RPMI8226 (cell line): ENCODE measurements around the gene FBP1.

ENCODE experiments used
- DNase-seq: peaks from one replicate; pipeline ENCODE4 v3.0.0-alpha.2; 2015

Gene FBP1

DNA sequence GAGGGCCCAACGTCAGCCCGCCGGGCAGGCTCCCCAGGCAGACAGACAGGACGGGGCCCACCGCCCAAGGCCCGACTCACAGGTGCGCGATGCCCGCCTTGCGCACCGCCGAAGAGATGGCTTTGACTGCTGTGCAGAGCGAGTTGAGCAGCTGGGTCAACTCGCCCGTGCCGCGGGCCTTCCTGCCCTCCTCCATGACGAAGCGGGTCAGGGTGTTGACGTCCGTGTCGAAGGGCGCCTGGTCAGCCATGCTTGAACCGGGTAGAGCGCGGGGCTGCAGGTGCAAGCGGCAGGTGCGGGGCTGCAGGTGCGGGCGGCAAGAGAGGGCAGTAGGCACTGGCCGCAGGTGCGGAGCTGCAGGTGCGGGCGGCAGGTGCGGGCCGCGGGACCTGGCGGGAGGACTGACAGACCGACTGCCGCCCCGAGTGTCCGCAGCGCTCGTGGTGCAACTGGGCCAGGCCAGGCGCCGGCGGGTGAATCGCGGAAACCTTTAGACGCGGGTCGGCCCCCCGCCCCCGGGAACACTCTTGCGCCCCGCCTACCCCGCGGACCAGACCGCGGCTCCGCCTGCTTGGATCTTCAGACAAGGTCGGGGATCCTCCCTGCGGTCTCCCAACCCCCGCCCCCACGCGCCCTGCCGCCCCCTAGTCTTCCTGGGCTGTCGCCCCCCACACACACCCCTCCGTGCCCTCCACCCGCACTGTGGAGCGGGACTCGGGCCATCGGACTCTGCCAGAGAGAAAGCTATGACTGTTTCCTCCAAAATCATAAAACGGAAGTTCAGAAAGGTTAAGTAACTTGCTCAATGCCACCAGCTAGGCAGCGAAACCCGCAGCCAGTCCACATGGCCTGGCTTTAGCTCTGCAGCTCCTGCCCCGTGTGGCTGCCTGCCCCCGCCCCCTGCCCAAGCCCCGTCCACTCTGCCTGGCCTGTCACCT is at the start of gene FBP1:
TSS of gene FBP1 (minus strand) at position 458 of the 938 bp plus-strand sequence. CDS start at position 250, 208 bp downstream.
- peak; percentile 73 for DNase-seq

DNA sequence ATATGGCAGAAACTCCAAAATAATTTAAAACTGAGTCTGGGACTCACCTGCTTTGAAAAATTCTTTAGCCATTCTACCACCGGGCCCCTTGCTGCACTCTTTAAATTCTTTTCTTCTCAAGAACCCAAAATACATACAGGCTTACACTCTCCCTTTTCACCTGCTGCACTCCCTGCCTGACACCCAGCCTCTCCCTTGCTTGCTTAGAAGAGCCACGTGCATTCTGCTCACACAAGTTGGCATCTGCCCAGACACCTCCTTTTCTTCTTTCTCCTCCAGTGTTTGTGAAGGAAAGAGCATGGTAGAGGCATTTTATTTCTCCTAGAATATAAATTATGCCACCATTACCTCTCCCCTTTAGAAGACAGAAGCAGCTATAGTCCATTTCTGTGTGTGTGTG is 48.1 kb upstream of the FBP1 start:
- DNase-seq = peak; percentile 32

DNA sequence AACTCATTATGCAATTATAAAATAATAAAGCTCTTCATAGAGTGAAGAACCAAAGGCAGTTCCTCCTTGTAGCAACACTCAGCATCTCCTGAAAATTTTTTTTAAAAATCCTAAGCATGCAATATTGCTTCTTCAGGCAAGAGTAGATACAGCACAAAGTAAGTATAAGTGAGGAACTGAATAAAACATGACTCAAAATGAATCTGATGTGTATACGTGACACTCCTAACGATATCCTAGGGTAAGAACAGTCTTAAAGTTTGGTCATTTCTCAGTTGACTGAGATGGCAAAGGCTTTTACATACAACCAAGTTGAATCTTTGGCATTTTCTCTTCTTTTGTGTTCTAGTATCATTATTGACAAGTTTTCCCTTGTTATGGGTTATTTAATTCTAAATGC is 46.0 kb upstream of the FBP1 start:
- DNase-seq = no peak

DNA sequence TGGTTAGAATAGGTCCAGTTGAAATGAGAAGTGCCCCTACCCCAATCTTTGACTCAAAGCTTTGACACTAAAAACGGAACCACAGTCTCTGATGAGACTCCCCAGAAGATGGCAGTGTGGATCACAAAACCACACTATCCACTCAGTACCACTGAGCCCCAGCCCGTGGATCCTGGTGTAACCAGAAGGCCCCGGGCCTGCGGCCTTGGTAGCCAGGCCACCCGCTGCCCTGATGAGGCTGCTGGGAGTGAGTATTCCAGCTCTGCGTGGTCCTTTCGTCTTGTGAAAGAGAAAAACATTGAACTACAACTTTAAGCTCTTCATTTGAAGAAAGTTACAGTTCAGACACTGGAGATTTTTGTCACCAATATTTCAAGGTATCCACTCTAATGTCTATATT is 42.2 kb upstream of the FBP1 start:
- peak; percentile 60 for DNase-seq

DNA sequence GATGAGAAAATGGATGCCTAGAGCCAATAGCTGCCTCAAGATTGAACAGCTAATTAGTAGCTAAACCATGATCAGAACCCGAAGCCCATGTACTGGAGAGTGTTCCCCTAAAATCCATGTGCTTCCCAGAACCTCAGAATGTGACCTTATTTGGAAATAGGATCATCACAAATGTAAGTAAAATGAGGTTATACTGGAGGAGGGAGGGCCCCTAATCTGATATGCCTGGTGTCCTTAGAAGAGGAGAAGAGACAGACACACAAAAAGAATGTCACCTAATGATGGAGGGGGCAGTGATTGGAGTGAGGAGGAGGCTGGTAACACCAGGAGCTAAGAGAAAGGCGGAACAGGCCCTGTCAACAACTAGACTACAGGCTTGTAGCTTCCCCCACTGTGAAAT is 41.3 kb upstream of the FBP1 start:
- no peak for DNase-seq

DNA sequence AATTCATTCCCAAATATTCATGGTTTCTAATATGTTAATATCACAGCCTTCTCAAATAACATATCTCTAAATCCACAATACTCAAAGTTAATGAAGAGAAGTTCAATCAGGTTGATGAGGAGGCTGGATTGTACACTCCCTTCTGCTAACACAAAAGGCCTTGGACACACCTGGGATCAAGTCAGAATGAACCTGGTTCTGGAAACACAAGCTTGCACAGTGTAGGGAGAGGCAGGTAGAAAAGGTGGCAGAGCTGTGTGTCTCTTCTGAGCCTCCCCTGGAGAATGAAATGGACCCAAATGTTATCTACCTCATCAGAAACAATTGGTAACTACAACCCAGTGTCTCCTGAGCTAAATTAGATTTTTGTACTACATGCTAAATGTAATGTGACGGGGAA is 40.7 kb upstream of the FBP1 start:
- no peak for DNase-seq

DNA sequence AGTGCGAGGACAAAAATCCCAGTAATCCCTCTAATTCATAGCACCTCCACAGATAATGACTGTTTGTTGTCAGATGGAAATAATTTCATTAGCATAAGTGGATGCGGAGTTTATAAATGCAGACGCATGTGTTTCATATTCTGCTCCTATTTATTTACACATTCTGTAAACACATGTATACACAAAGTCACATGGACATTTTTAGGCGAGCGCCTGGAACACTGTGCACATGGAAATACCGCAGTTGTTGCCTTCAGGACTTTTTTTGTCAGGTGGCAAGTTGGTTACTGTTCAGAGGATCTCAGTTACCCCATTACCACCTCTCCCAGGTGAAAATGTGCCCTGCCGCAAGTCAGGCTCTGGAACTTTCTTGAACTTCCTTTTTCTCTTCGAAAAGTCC is 40.3 kb upstream of the FBP1 start:
- DNase-seq = no peak

DNA sequence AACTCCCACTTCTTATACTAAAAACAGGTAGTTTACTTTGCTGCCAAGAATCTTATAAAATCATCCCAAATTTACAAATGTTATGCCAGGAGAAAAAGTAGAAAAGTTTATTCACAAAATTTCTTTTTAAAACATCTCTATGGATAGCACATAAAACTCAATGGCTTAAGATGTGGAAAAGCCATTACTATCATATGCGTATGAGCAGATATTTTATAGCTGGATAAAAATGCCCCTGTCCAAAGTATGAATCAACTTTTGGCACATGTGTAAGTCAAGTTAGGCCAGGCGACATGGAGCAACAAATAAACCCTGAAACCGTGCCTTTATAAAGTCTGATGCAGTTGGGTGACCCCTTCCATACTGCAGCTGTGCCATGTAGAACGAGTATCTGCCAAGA is 38.6 kb upstream of the FBP1 start:
- no peak for DNase-seq

DNA sequence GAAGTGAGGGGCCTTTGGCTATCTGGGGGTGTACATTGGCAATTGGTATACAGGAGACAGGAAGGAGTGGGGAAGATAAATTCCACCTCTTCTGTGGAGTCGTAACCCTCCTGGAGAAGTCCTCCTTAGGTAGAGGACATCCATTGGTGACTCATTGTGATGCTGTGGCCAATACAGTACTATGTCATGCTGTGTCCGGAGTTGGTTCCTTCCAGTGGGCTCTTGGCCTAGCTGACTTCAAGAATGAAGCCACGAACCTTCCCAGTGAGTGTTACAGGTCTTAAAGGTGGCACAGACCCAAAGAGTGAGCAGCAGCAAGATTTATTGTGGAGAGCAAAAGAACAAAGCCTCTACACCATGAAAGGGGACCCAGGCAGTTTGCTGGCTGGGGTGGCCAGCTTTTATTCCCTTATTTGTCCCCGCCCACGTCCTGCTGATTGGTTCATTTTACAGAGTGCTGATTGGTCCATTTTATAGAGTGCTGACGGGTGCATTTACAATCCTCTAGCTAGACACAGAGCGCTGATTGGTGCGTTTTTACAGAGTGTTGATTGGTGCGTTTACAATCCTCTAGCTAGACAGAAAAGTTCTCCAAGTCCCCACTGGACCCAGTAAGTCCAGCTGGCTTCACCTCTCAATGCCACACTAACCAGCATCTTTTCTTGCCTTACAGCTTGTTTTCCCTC is 37.3 kb upstream of the FBP1 start:
- no peak for DNase-seq

DNA sequence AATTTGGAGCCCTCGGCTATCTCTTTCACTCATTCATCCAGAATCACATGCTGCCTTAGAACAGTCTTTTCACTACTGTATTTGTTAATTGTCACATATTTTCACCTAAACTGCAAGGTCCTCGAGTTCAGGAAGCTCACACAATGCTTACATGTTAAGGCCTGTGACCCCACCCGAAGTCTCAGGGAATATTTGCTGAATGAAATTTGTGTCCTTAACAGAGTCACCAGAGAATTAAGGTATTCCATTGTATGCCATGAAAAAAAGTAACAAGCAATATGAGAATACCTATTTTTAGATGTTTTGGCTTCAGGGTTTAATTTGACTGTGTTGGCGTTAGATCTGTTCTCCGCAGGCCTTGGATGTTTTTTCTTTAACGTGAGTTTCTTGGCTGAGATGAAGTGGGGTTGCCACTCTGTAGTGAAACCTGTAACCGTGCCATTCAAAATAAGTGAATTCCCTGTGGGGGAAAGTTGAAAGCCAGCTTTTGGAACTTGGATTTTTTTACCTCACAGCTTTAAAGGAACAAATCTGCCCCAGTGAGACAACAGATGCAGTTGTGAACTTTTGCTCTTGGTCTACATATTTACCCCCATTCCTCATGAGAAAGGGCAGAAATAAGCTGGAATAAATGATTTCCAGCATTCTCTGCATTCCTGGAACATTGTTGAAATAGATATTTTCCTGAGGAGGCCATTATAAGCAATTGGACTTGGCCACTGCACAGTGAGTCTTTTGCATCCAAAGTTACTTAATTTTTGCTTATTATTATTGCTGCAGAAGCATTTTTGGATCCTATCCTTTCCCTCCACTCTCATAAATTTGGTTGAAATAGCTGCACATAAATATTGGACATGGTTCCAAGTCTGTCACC is 35.9 kb upstream of the FBP1 start:
- DNase-seq = no peak

DNA sequence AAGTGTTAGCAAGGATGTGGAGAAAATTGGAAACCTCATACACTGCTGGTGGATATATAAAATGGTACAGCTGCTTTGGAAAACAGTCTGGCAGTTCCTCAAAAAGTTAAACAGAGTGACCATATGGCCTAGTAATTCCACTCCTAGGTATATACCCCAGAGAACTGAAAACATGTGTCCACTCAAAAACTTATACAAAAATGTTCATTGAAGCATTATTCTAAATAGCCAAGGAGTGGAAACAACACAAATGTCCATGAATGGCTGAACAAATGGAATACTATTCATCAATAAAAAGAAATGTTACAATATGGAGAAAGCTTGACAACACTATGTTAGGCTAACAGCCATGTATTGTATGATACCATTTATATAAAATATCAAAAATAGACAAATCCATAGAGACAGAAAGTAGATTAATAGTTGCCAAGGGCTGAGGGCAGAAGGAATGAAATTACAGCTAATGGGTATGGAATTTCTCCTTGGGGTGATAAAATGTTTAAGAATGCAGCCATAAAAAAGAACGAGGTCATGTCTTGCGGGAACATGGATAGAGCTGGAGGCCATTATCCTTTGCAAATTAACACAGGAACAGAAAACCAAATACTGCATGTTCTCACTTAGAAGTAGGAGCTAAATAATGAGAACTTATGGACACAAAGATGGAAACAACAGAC is 33.6 kb upstream of the FBP1 start:
- no peak for DNase-seq

DNA sequence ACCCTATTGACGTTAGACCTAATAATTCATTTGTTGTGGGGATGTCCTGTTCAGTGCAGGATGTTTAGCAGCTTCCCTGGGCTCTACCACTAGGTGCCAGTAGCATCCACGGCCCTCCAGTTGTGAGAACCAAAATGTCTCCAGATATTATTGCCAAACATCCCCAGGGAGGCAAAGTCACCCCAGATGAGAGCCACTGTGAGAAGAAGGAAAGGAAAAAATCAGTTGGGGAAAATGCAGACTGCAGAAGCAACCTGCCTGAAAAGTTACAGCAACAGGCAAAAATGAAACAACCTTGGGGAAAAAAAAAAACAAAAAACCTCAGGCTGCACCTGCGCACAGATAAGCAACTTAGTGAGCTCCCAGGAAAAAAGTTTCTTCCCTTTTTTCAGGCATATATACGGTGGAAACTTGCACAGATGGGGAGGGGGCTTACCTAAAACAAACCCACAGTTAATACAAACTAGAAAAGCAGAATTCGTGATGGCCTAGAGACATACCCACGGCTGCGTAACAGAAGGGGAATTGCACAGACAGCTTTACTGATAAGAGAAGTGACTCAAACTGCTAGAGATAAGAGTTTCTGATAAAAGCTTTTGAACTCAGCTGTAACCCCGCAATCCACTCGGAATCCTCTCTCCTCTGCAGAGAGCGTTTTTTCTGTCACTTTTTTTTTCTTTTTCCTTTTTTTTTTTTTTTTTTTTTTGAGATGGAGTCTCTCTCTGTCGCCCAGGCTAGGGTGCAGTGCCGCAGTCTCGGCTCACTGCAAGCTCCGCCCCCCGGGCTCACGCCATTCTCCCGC is 29.8 kb upstream of the FBP1 start:
- peak; percentile 49 for DNase-seq

DNA sequence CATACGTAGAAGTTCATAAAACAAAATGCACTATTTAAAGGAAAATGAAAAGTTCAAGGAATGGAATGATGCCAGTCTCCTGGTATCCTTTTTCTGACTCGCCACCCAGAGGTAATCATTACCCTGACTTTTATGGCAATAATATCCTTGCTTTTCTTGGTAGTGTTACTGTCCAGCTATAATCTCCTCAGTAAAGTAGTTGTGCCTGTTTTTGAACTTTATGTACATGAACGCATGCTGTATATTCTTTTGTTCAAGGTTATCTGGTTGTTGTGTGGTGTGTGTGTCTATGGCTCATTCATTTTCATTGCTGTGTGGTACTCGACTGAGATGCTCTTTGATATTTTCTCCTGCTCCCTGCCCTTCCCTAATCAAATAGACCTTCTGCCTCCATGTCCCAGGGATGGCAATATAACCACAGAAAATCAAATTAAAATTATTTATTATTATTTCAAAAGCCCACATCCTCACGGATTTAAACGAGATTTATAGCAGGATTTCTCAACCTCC is 29.2 kb upstream of the FBP1 start:
- DNase-seq = no peak

DNA sequence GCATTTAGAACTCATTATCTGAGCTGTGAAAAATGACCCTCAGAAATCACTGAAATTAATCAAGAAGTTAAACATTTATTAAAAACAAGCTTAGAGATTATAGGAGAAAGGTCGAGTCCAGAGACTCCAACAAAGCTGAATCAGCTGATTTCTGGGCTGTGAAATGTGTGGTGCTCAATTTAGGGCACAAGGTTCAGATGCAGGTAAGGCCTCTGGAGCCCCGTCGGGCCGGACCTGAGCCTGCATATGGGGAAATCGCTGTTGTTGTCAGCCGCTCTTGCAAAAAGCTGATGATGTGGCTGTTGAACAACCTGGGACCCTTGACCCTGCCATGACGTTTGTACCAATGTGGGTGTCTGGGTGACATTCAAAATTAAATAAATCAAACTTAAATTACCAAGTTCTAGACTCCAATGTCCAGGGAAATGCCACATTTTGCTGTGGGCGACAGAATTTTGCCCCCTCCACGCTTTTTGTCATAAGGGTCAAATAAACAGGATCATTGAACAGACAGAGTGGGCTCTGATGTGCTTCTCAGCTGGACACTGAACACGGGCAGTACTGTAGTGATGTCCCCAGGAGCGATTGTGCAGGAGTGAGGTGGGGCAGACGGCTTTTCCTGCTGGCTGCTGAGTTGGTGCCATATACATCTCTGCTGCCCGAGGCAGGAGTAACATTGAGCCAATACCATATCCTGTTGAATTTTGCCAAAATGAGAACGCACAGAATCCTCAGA is 27.2 kb upstream of the FBP1 start:
- no peak for DNase-seq

DNA sequence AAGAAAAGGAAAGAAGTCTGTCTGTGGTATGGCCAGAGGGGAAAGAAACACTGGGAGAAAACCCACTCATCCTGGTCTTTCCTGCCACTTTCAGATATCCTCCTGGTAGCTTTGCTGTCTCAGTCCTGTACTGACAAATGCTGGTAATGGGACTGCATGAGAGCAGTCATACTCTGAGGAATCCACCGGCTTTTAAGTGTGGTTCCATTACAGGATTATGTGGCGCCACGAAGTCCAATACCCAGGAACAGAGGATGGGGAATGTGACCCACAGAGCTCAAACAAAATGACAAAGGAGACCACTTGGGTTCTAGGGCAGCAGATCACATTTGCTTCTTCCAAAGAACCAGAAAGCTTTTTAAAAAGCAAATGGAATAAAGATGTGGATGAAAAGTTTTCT is 26.3 kb upstream of the FBP1 start:
- DNase-seq = no peak

DNA sequence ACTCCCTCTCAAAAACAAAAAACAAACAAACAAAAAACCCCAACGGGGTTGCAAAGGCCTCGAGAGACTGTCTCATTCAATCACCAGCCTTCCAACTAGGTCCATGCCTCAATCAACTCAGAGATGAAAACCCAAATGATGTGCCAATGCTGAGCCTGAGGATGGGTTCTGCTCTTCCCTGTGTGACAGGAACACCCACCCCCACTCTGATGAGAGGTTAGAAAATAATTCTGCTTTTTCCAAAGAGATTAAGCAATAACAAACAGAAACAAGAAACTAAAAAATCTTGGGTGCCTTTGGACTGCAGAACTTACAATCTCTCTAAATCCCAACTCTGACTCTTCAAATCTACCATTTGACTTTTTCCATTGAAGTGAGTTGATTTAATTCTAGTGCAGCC is 25.5 kb upstream of the FBP1 start:
- DNase-seq = no peak

DNA sequence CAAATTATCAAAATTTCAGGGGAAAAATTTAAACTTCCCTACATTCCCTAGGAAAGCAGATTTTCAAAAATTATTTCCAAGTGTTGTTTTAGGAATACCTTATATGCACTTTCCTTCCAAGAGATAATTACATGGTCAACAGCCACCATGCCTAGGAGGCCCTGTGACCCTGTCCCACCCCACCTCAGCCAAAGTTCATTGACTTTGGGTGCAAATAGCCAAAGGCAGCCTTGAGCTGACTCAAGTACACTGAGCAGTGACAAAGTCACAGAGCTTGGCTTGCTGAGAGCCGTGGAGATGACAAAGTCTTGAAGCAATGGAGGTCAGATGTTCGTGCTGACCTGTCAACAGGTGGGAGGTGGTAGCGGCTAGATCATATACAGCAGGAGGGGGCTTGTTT is 24.3 kb upstream of the FBP1 start:
- no peak for DNase-seq

DNA sequence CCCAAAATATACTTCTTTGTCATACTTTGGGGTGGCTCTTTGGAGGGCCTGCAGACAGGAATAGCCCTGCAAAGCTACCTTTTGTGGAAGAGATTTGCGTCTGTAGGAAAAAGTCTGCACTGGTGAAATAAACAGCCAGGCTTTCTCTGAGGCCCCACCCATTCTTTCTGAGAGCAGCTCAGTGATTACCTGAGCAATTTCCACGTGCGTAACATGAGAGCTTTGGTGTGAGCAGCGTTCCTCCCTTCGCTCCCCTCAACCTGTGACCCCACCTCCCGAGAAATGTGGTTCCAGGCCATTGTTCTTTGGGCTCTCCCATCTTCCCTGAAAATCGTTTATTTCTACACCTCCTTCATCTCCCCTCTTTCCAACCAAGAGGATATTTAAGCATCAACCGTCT is 23.8 kb upstream of the FBP1 start:
- no peak for DNase-seq

DNA sequence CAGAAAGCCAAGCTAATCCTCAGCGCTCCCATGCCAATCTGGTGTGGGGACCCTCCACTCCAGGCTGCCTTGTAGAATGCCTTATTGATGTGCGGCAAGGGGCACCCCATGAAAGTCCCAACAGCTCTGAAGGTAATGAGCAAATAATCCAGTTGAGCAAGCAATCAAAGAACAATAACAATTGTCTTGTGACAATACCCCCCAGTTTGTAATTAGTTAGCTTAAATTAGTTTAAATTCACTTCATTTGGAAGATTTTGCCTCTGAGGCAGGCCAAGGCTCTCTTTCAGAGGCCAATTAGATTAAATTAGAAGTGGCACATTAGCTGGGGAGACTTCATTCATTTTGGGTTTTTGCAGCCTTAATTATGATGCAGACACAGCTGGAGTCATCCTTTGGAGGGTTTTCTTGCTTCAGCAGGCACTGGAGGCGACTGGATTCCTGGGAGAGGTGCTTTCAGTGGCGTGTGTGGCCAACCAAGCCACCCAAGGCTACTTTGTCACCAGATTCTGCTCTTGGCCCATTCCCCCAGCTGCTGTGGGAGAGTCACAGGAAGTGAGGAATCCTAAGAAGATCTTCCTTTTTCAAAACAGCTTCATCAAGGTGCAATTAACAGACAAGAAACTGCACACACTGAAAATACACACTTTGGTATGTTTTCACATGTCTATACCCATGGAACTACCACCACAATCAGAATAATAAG is 17.9 kb upstream of the FBP1 start:
- no peak for DNase-seq

DNA sequence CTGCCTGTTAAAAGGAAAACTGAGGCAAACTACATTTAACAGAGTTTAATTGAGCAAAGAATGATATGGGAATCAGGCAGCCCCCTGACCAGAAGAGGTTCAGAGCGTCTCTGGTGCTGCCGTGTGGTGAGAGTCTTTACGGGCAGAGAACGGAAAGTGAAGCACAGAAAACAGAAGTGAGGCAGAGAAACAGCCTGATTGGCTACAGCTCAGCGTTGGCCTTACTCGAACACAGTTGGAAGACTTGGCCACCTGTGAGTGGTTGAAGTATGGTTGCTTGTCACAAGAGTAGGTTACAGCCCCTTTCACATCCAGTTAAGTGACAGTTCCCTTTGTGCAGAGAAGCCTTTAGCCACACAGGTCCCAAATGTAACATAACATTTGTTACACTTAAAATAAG is 16.9 kb upstream of the FBP1 start:
- DNase-seq = peak; percentile 71
